DMS 273 treated with DMSO at 0.1 percent for 48 hours (cell line): Measurements from ENCODE around the gene FOXP1.
"Not testable (repeated sequence)": the region's sequence is repeated elsewhere in the genome, so short reads cannot be mapped to it uniquely, and the experiment has no call there.

Experiments
- DNase-seq: peaks from one replicate; lab custom pipeline; 2025; lab: John Stamatoyannopoulos, UW

The FOXP1 gene

GRCh38 chr3:71528816-71529215 is 54.7 kb downstream of the FOXP1 start:
- no peak for DNase-seq

- DNase-seq: not testable (repeated sequence)
These were observed 57.1 kb downstream of the FOXP1 start for GRCh38 chr3:71526448-71526847.

- DNase-seq: no peak
These were observed 58.1 kb downstream of the FOXP1 start for GRCh38 chr3:71525391-71525790.

- no peak for DNase-seq
These were observed 58.9 kb downstream of the FOXP1 start for GRCh38 chr3:71524672-71525071.

- DNase-seq: no peak
These were observed 59.9 kb downstream of the FOXP1 start for GRCh38 chr3:71523628-71524027.

- no peak for DNase-seq
These were observed 61.3 kb downstream of the FOXP1 start for GRCh38 chr3:71521940-71522876.

- no peak for DNase-seq
These were observed 62.5 kb downstream of the FOXP1 start for GRCh38 chr3:71521021-71521352.

- no peak for DNase-seq
These were observed 63.1 kb downstream of the FOXP1 start for GRCh38 chr3:71520161-71521020.

GRCh38 chr3:71518089-71518488 is 65.4 kb downstream of the FOXP1 start:
- no peak for DNase-seq

- DNase-seq: no peak
These were observed 66.2 kb downstream of the FOXP1 start for GRCh38 chr3:71517271-71517791.

GRCh38 chr3:71515636-71516365 is 67.7 kb downstream of the FOXP1 start:
- no peak for DNase-seq

- no peak for DNase-seq
These were observed 68.9 kb downstream of the FOXP1 start for GRCh38 chr3:71514621-71515020.

- DNase-seq: no peak
These were observed 70.0 kb downstream of the FOXP1 start for GRCh38 chr3:71513515-71513914.

GRCh38 chr3:71513081-71513480 is 70.4 kb downstream of the FOXP1 start:
- DNase-seq: no peak

GRCh38 chr3:71512544-71512943 is 71.0 kb downstream of the FOXP1 start:
- no peak for DNase-seq

- DNase-seq: no peak
These were observed 71.5 kb downstream of the FOXP1 start for GRCh38 chr3:71512000-71512399.

- DNase-seq: no peak
These were observed 72.1 kb downstream of the FOXP1 start for GRCh38 chr3:71511446-71511845.

GRCh38 chr3:71511037-71511436 is 72.5 kb downstream of the FOXP1 start:
- no peak for DNase-seq

- DNase-seq: no peak
These were observed 73.0 kb downstream of the FOXP1 start for GRCh38 chr3:71510510-71510909.

- no peak for DNase-seq
These were observed 74.5 kb downstream of the FOXP1 start for GRCh38 chr3:71509066-71509465.

GRCh38 chr3:71505767-71506350 is 77.7 kb downstream of the FOXP1 start:
- DNase-seq: no peak
